Fibroblast of lung (primary cell): ENCODE measurements around the gene WDR48. TPM values are rescaled to one million over a fixed set of nuclear protein-coding genes. Genes with fewer than 3 reads are reported as not detected.
A peak's percentile ranks its signal among the peaks of the same experiment; 100 is the strongest.

Experiments used
- DNase-seq, 2 donors: peaks; one replicate each; pipeline versions ENCODE4 v3.0.0 to v3.0.0-alpha.2; 2010; ENCODE audit warnings: low read depth in 2 of 2
- H2AFZ ChIP-seq: 2 replicates; pipeline ENCODE4 v1.5.1; 2012; ENCODE audit warnings: low read length, control low read depth, inconsistent platforms
- H3K27ac ChIP-seq: 2 replicates; pipeline ENCODE4 v1.5.1; 2011; ENCODE audit warnings: low read length, control low read depth; ENCODE audit not compliant: insufficient read depth
- H3K27me3 ChIP-seq: 2 replicates; pipeline ENCODE4 v1.5.1; 2011; ENCODE audit warnings: mild to moderate bottlenecking, low read length; ENCODE audit not compliant: control insufficient read depth, insufficient read depth
- H3K36me3 ChIP-seq: 2 replicates; pipeline ENCODE4 v1.5.1; 2011; ENCODE audit warnings: low read length; ENCODE audit not compliant: control insufficient read depth, insufficient read depth
- H3K4me1 ChIP-seq: 2 replicates; pipeline ENCODE4 v1.5.1; 2011; ENCODE audit warnings: low read length; ENCODE audit not compliant: control insufficient read depth, insufficient read depth; ENCODE audit errors: extremely low read depth
- H3K4me2 ChIP-seq: 2 replicates; pipeline ENCODE4 v1.5.1; 2011; ENCODE audit warnings: low read length, control low read depth; ENCODE audit not compliant: insufficient read depth; ENCODE audit errors: extremely low read depth
- H3K4me3 ChIP-seq, 4 experiments: fragments of 200-600 bp in 1 of 4; sonication (generic) in 1 of 4; replicated peaks in 1 of 4; 2 replicates each; pipeline ENCODE4 v1.5.1; 2011 to 2016; ENCODE audit warnings: low read length in 4 of 4, low read depth in 3 of 4, mild to moderate bottlenecking in 3 of 4, control low read depth in 2 of 4, inconsistent platforms in 1 of 4, mixed read lengths in 1 of 4; ENCODE audit not compliant: insufficient read depth in 1 of 4; ENCODE audit errors: control extremely low read depth in 1 of 4
- H3K79me2 ChIP-seq: 2 replicates; pipeline ENCODE4 v1.5.1; 2012; ENCODE audit warnings: mild to moderate bottlenecking, low read length, inconsistent platforms; ENCODE audit not compliant: control insufficient read depth, insufficient read depth
- H3K9ac ChIP-seq: 2 replicates; pipeline ENCODE4 v1.5.1; 2011; ENCODE audit warnings: mild to moderate bottlenecking, low read length, control low read depth; ENCODE audit not compliant: insufficient read depth
- H3K9me3 ChIP-seq: 2 replicates; pipeline ENCODE4 v1.5.1; 2012; ENCODE audit warnings: low read depth, low read length; ENCODE audit not compliant: control insufficient read depth, insufficient read depth
- H4K20me1 ChIP-seq: 2 replicates; pipeline ENCODE4 v1.5.1; 2011; ENCODE audit warnings: low read length; ENCODE audit not compliant: control insufficient read depth, insufficient read depth; ENCODE audit errors: extremely low read depth
- EZH2 ChIP-seq: IDR thresholded peaks from 2 replicates; pipeline ENCODE4 v1.5.1; 2012; ENCODE audit warnings: low read length, control low read depth, mild to moderate bottlenecking; ENCODE audit errors: missing control alignments
- polyA plus RNA-seq, 2 donors: library from polyadenylated mRNA; depleted of rRNA in 1 of 2; stranded (reverse) in 1 of 2; unstranded in 1 of 2; fragments of >200 nt; gene quantifications; 2 replicates each; pipeline ENCODE4 v1.2.1, GENCODE V29; 2011 to 2012; ENCODE audit warnings: missing spikeins in 1 of 2
- total RNA-seq: library from RNA; depleted of rRNA; stranded (reverse); fragments of >200 nt; gene quantifications from 2 replicates; pipeline ENCODE4 v1.2.1, GENCODE V29; 2014
- TF ChIP-seq, protein P1 (sequence below), 2 donors: IDR thresholded peaks in 1 of 2; conservative IDR thresholded peaks in 1 of 2; 1 replicate in 1 of 2; 2 replicates in 1 of 2; pipeline ENCODE4 v1.5.1; 2011 to 2012; ENCODE audit warnings: low read length in 2 of 2, control low read depth in 1 of 2, inconsistent platforms in 1 of 2, low read depth in 1 of 2, mild to moderate bottlenecking in 1 of 2

WDR48 gene
- total and polyA plus RNA-seq, 2 donors (not counting 1 experiment from before 2014, with no cell fraction given) = 35.1 to 44.9 TPM

DNA sequence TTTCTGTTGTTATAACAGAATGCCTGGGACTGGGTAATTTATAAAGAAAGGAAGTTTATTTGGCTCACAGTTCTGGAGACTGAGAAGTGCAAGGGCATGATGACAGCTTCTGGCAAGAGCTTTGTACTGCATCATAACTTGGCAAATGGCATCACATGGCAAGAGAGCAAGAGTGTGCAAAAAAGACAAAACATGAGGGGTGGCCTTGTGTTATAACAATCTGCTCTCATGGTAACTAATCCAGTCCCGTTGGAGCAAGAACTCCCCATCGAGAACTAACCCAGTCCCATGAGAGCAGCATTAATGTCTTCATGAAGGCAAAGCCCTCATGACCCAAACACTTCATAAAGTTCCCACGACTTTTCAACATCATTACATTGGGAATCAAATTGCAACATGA is 23.3 kb upstream of the WDR48 start:
- Histone ChIP-seq H3K27ac (no peak overlapping the region), H3K79me2 (no peaks in the 10 kb centered on the region), H3K9ac (no peak overlapping the region), H3K27me3 (peaks cover 5% of the 10 kb centered on the region), H3K36me3 (no peaks in the 10 kb centered on the region), H3K9me3 (no peaks in the 10 kb centered on the region), H3K4me1 (no peaks in the 10 kb centered on the region), H3K4me2 (no peak overlapping the region), H2AFZ (no peak overlapping the region), H3K4me3 (no peak overlapping the region), H4K20me1 (no peaks in the 10 kb centered on the region)
- no peak for DNase-seq
- no peak for TF ChIP-seq EZH2
- TF ChIP-seq, protein P1, sequence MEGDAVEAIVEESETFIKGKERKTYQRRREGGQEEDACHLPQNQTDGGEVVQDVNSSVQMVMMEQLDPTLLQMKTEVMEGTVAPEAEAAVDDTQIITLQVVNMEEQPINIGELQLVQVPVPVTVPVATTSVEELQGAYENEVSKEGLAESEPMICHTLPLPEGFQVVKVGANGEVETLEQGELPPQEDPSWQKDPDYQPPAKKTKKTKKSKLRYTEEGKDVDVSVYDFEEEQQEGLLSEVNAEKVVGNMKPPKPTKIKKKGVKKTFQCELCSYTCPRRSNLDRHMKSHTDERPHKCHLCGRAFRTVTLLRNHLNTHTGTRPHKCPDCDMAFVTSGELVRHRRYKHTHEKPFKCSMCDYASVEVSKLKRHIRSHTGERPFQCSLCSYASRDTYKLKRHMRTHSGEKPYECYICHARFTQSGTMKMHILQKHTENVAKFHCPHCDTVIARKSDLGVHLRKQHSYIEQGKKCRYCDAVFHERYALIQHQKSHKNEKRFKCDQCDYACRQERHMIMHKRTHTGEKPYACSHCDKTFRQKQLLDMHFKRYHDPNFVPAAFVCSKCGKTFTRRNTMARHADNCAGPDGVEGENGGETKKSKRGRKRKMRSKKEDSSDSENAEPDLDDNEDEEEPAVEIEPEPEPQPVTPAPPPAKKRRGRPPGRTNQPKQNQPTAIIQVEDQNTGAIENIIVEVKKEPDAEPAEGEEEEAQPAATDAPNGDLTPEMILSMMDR (conservative IDR thresholded peaks at IDR 0.05 in 1 of 2, IDR thresholded peaks at IDR 0.05 in 1 of 2; ENCODE audit: low read depth in 1 of 2, low read length in 2 of 2) = no peak

DNA sequence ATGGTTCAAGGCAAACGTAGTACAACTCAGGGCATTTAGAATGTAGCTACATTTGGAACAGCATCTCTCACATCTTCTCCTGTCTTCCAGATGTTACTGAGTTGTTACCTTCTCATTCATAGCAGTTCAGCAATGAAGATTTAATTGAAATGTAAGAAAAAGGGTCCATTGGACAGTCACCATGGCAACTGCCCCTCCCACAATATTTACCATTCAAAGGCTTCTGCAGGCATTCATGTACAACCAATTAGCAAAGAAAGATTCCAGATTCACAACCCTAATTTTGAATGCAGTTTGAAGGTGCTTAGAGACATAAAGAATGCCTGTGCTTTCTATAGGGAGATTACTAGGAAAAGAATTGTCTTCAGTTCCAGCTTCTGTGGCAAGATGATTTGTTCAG is 22.3 kb upstream of the WDR48 start:
- H2AFZ ChIP-seq = no peak overlapping the region
- no peak for TF ChIP-seq EZH2
- TF ChIP-seq, protein P1 (conservative IDR thresholded peaks at IDR 0.05 in 1 of 2, IDR thresholded peaks at IDR 0.05 in 1 of 2; ENCODE audit: low read depth in 1 of 2, low read length in 2 of 2) = no peak
- no peak overlapping the region for H3K4me2 ChIP-seq
- H3K27ac ChIP-seq = no peak overlapping the region
- no peak overlapping the region for H3K4me3 ChIP-seq
- H3K27me3 ChIP-seq = peaks cover 5% of the 10 kb centered on the region
- no peaks in the 10 kb centered on the region for H3K9me3 ChIP-seq
- H3K9ac ChIP-seq = no peak overlapping the region
- H3K79me2 ChIP-seq = no peaks in the 10 kb centered on the region
- no peaks in the 10 kb centered on the region for H3K4me1 ChIP-seq
- no peaks in the 10 kb centered on the region for H4K20me1 ChIP-seq
- DNase-seq = no peak
- no peaks in the 10 kb centered on the region for H3K36me3 ChIP-seq

DNA sequence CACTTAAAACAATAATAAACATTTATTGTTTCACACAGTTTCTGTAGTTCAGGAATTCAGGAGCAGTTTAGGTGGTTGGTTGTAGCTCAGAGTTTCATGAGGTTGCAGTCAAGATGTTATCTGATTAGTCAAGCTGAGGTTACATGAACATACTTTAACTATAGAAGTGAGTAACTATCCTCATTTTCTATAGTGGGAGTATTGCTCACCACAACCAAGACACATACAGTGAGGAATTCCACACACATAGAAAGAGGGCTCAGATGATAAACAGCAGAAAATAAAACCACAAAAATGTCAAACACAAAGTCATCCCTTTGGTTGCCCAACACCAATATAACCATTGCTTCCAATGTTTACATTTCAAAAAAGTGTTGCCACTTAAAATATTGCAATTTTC is 13.7 kb upstream of the WDR48 start:
- no peak overlapping the region for H3K9ac ChIP-seq
- no peaks in the 10 kb centered on the region for H3K9me3 ChIP-seq
- H3K79me2 ChIP-seq = no peaks in the 10 kb centered on the region
- no peaks in the 10 kb centered on the region for H3K4me1 ChIP-seq
- H3K27me3 ChIP-seq = peaks cover 2% of the 10 kb centered on the region
- no peaks in the 10 kb centered on the region for H3K36me3 ChIP-seq
- H2AFZ ChIP-seq = no peak overlapping the region
- peak; percentile 17 to 87 for DNase-seq
- no peak overlapping the region for H3K4me2 ChIP-seq
- no peak overlapping the region for H3K27ac ChIP-seq
- no peaks in the 10 kb centered on the region for H4K20me1 ChIP-seq
- TF ChIP-seq, protein P1 (conservative IDR thresholded peaks at IDR 0.05 in 1 of 2, IDR thresholded peaks at IDR 0.05 in 1 of 2; ENCODE audit: low read depth in 1 of 2, low read length in 2 of 2) = no peak
- TF ChIP-seq EZH2 = no peak
- no peak overlapping the region for H3K4me3 ChIP-seq
